ENCODE data around the gene ZBTB46. TPM values are rescaled to one million over a fixed set of nuclear protein-coding genes. Genes with fewer than 3 reads are reported as not detected.

ZBTB46 gene
- total and polyA plus RNA-seq, 10 of the 15 experiments (the other 5 are each of a cell fraction or from before 2014, with no cell fraction given): 0.15 to 0.92 (median 0.34) TPM

- TF ChIP-seq, protein P1, sequence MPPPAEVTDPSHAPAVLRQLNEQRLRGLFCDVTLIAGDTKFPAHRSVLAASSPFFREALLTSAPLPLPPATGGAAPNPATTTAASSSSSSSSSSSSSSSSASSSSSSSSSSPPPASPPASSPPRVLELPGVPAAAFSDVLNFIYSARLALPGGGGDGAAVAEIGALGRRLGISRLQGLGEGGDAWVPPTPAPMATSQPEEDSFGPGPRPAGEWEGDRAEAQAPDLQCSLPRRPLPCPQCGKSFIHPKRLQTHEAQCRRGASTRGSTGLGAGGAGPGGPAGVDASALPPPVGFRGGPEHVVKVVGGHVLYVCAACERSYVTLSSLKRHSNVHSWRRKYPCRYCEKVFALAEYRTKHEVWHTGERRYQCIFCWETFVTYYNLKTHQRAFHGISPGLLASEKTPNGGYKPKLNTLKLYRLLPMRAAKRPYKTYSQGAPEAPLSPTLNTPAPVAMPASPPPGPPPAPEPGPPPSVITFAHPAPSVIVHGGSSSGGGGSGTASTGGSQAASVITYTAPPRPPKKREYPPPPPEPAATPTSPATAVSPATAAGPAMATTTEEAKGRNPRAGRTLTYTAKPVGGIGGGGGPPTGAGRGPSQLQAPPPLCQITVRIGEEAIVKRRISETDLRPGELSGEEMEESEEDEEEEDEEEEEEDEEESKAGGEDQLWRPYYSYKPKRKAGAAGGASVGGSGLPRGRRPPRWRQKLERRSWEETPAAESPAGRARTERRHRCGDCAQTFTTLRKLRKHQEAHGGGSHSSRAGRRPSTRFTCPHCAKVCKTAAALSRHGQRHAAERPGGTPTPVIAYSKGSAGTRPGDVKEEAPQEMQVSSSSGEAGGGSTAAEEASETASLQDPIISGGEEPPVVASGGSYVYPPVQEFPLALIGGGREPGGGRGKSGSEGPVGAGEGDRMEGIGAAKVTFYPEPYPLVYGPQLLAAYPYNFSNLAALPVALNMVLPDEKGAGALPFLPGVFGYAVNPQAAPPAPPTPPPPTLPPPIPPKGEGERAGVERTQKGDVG (CRISPR knock-in tag; IDR thresholded peaks at IDR 0.05): no peak
- TF ChIP-seq NFYA (IDR thresholded peaks at IDR 0.05; ENCODE audit: borderline replicate concordance, low read depth, low read length) (no peak), POLR2AphosphoS5 (IDR thresholded peaks at IDR 0.05; ENCODE audit: low read length) (no peak), TARDBP (IDR thresholded peaks at IDR 0.05; ENCODE audit: borderline replicate concordance) (no peak), NR2C1 (IDR thresholded peaks at IDR 0.05) (no peak)
These were observed 43.3 kb downstream of the ZBTB46 start (continued) for GRCh38 chr20:63787749-63788148.

DNA sequence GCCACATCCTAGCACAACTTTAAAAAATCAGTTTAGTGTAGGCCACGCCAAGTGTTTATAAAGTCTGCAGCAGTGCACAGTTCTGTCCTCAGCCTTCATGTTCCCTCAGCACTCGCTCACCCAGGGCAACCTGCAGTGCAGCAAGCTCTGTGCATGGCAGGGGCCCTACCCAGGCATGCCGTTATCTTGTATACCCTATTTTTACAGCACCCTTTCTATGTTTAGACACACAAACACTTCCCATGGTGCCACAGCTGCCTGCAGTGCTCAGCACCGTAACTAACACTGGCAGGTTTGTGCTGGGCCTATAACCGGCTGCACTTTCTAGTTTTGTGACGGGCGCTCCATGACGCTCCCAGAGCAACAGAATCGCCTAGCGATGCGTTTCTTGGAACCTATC lies 43.8 kb downstream of the ZBTB46 start:
- DNase-seq (ENCODE audit: low read depth, low spot score): no peak
- ChIA-PET SMC1A (ENCODE audit: uncharacterized antibody, unreplicated experiment) (interaction anchor here (1.2 to 1.6 kb wide), 2 partner anchors 80 to 333 kb away, joined by 3 to 5 read pairs; no protein-coding TSS in a partner anchor), CTCF (interaction anchor here (0.6 to 4.2 kb wide), 10 partner anchors 10 to 333 kb away, joined by 3 to 38 read pairs (median 4); partner anchors contain the start of gene TPD52L2), POLR2A (no interaction called here), RAD21 (ENCODE audit: unreplicated experiment) (interaction anchor here (1.6 to 2.3 kb wide), 2 partner anchors 71 to 249 kb away, joined by 8 to 13 read pairs; no protein-coding TSS in a partner anchor)
- no peaks in the 10 kb centered on the region for H3K27me3 ChIP-seq (replicated peaks in 1 of 2; ENCODE audit: control insufficient read depth in 2 of 2, insufficient read depth in 2 of 2, low read length in 1 of 2)
- no peak overlapping the region for H2AFZ ChIP-seq (ENCODE audit: control insufficient read depth, low read depth, low read length)
- H3K4me3 ChIP-seq: no peak overlapping the region
- intact Hi-C loops (cut with micrococcal nuclease; ENCODE audit: unreplicated experiment) (loop anchor here (2.0 kb wide), 3 partner anchors 77 to 89 kb away; partner anchors contain the start of genes ARFRP1 and TPD52L2), in situ Hi-C loops (cut with MboI) (no loop called here)
- H3K36me3 ChIP-seq (ENCODE audit: control insufficient read depth in 2 of 2, insufficient read depth in 2 of 2, low read length in 1 of 2): no peaks in the 10 kb centered on the region
- no peak for FAIRE-seq
- no TSS peak for BruUV-seq (replicated peaks)
- H3K79me2 ChIP-seq (ENCODE audit: control insufficient read depth, insufficient read depth, low read length): no peaks in the 10 kb centered on the region
- H3K4me1 ChIP-seq (ENCODE audit: control insufficient read depth, insufficient read depth, low read length): peaks cover 1% of the 10 kb centered on the region; the same call in 1 of the 2 replicates
- no peaks in the 10 kb centered on the region for H3K9me3 ChIP-seq (replicated peaks; ENCODE audit: control insufficient read depth, insufficient read depth, low read length)
- H3K27ac ChIP-seq (ENCODE audit: control insufficient read depth, insufficient read depth): no peak overlapping the region
- no peak overlapping the region for H3K4me2 ChIP-seq (ENCODE audit: control insufficient read depth, insufficient read depth)
- H3K9ac ChIP-seq (ENCODE audit: control insufficient read depth, insufficient read depth, low read length): no peak overlapping the region
- no peaks in the 10 kb centered on the region for H4K20me1 ChIP-seq (ENCODE audit: control insufficient read depth, insufficient read depth)
- 54% methylated on average over 11 of the region's 11 CpGs for WGBS (ENCODE audit: insufficient coverage, insufficient replicate concordance, low lambda C conversion rate, missing lambda C conversion rate)
- ATAC-seq: no peak
- TF ChIP-seq, protein P2, sequence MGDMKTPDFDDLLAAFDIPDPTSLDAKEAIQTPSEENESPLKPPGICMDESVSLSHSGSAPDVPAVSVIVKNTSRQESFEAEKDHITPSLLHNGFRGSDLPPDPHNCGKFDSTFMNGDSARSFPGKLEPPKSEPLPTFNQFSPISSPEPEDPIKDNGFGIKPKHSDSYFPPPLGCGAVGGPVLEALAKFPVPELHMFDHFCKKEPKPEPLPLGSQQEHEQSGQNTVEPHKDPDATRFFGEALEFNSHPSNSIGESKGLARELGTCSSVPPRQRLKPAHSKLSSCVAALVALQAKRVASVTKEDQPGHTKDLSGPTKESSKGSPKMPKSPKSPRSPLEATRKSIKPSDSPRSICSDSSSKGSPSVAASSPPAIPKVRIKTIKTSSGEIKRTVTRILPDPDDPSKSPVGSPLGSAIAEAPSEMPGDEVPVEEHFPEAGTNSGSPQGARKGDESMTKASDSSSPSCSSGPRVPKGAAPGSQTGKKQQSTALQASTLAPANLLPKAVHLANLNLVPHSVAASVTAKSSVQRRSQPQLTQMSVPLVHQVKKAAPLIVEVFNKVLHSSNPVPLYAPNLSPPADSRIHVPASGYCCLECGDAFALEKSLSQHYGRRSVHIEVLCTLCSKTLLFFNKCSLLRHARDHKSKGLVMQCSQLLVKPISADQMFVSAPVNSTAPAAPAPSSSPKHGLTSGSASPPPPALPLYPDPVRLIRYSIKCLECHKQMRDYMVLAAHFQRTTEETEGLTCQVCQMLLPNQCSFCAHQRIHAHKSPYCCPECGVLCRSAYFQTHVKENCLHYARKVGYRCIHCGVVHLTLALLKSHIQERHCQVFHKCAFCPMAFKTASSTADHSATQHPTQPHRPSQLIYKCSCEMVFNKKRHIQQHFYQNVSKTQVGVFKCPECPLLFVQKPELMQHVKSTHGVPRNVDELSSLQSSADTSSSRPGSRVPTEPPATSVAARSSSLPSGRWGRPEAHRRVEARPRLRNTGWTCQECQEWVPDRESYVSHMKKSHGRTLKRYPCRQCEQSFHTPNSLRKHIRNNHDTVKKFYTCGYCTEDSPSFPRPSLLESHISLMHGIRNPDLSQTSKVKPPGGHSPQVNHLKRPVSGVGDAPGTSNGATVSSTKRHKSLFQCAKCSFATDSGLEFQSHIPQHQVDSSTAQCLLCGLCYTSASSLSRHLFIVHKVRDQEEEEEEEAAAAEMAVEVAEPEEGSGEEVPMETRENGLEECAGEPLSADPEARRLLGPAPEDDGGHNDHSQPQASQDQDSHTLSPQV (IDR thresholded peaks at IDR 0.05): no peak
- TF ChIP-seq CHD4 (IDR thresholded peaks at IDR 0.05): no peak
- no peak for TF ChIP-seq CREM (IDR thresholded peaks at IDR 0.05; ENCODE audit: low read depth)
- no peak for TF ChIP-seq BRCA1 (IDR thresholded peaks at IDR 0.05; ENCODE audit: low read depth, low read length)
- no peak for TF ChIP-seq ZNF622 (IDR thresholded peaks at IDR 0.05)
- TF ChIP-seq HCFC1 (IDR thresholded peaks at IDR 0.05; ENCODE audit: low read length): no peak
- TF ChIP-seq SMC3 (IDR thresholded peaks at IDR 0.05; ENCODE audit: borderline replicate concordance, low read length): no peak
- TF ChIP-seq POLR2A (IDR thresholded peaks at IDR 0.05; ENCODE audit: low read depth, low read length): no peak
- no peak for TF ChIP-seq MLLT1 (IDR thresholded peaks at IDR 0.05)
- TF ChIP-seq ZZZ3 (IDR thresholded peaks at IDR 0.05; ENCODE audit: control insufficient read depth, insufficient read length, low read depth): no peak

Data from GM12878 (cell line).